ENCODE data around the gene RPS26. TPM values are rescaled to one million over a fixed set of nuclear protein-coding genes. Genes with fewer than 3 reads are reported as not detected.

Gene RPS26
- total and polyA plus RNA-seq, 9 of the 15 experiments (the other 6 are each of a cell fraction or from before 2014, with no cell fraction given), result 70.2 to 1,589 (median 852) TPM

GRCh38 chr12:56082382-56082781 is 40.7 kb downstream of the RPS26 start:
- Histone ChIP-seq H3K27ac (ENCODE audit: extremely low read depth, low read depth, low read length) (no peak overlapping the region), H3K4me2 (ENCODE audit: insufficient read depth, low read length) (no peak overlapping the region; the same call in 1 of the 2 replicates), H3K9me3 (replicated peaks; ENCODE audit: control insufficient read depth, insufficient read depth, low read depth, low read length) (no peaks in the 10 kb centered on the region), H3K4me1 (replicated peaks in 1 of 2; ENCODE audit: control insufficient read depth in 2 of 2, insufficient read depth in 2 of 2, low read length in 2 of 2) (peaks cover 38 to 47% of the 10 kb centered on the region in 2 experiments), H3K9me1 (ENCODE audit: control insufficient read depth, insufficient read depth, low read length) (no peaks in the 10 kb centered on the region), H2AFZ (ENCODE audit: low read depth, low read length) (peak overlapping the region; percentile 28; the same call in 1 of the 2 replicates), H3K79me2 (ENCODE audit: control insufficient read depth, insufficient read depth, low read length) (no peaks in the 10 kb centered on the region), H3K4me3 (no peak overlapping the region), H4K20me1 (replicated peaks; ENCODE audit: control insufficient read depth, insufficient read depth, low read length) (no peaks in the 10 kb centered on the region), H3K36me3 (ENCODE audit: control insufficient read depth, insufficient read depth, low read length) (no peaks in the 10 kb centered on the region), H3K27me3 (ENCODE audit: control insufficient read depth in 2 of 2, insufficient read depth in 2 of 2, low read length in 2 of 2) (no peaks in the 10 kb centered on the region; a peak in 1 of 5 replicates), H3K9ac (ENCODE audit: insufficient read depth in 1 of 2, low read depth in 2 of 2, low read length in 2 of 2) (peak overlapping the region in 1 of 2 experiments; percentile 32; a peak in 1 of 4 replicates)
- intact Hi-C loops (cut with micrococcal nuclease), result loop anchor here (2.0 kb wide), 1 partner anchor 22 kb away; the partner anchor contains the start of gene PA2G4
- ChIA-PET POLR2A (interaction anchor here (0.8 to 1.8 kb wide), 4 partner anchors 13 to 1216 kb away, joined by 3 to 8 read pairs (median 4); partner anchors contain the start of genes PA2G4 and ZC3H10), CTCF (ENCODE audit: low intra/inter-chr PET ratio) (no interaction called here)
- no peak for ATAC-seq
- BruUV-seq (replicated peaks), result no TSS peak
- 21% methylated on average over 2 of the region's 2 CpGs for WGBS (ENCODE audit: insufficient coverage, low coverage, missing lambda C conversion rate)
- DNase-seq (ENCODE audit: extremely low read depth in 1 of 4, low spot score in 3 of 4), result peak in 2 of 4 experiments; percentile 25 to 30
- no peak for FAIRE-seq
- in situ Hi-C loops (cut with MboI), result no loop called here
- TF ChIP-seq PRDM10 (IDR thresholded peaks at IDR 0.05; ENCODE audit: partially characterized antibody) (peak; percentile 95), CEBPB (tag; IDR thresholded peaks at IDR 0.05) (no peak), ARID2 (IDR thresholded peaks at IDR 0.05) (no peak)
- TF ChIP-seq, protein P1, sequence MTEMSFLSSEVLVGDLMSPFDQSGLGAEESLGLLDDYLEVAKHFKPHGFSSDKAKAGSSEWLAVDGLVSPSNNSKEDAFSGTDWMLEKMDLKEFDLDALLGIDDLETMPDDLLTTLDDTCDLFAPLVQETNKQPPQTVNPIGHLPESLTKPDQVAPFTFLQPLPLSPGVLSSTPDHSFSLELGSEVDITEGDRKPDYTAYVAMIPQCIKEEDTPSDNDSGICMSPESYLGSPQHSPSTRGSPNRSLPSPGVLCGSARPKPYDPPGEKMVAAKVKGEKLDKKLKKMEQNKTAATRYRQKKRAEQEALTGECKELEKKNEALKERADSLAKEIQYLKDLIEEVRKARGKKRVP (CRISPR knock-in tag; IDR thresholded peaks at IDR 0.05), result no peak
- TF ChIP-seq, protein P2, sequence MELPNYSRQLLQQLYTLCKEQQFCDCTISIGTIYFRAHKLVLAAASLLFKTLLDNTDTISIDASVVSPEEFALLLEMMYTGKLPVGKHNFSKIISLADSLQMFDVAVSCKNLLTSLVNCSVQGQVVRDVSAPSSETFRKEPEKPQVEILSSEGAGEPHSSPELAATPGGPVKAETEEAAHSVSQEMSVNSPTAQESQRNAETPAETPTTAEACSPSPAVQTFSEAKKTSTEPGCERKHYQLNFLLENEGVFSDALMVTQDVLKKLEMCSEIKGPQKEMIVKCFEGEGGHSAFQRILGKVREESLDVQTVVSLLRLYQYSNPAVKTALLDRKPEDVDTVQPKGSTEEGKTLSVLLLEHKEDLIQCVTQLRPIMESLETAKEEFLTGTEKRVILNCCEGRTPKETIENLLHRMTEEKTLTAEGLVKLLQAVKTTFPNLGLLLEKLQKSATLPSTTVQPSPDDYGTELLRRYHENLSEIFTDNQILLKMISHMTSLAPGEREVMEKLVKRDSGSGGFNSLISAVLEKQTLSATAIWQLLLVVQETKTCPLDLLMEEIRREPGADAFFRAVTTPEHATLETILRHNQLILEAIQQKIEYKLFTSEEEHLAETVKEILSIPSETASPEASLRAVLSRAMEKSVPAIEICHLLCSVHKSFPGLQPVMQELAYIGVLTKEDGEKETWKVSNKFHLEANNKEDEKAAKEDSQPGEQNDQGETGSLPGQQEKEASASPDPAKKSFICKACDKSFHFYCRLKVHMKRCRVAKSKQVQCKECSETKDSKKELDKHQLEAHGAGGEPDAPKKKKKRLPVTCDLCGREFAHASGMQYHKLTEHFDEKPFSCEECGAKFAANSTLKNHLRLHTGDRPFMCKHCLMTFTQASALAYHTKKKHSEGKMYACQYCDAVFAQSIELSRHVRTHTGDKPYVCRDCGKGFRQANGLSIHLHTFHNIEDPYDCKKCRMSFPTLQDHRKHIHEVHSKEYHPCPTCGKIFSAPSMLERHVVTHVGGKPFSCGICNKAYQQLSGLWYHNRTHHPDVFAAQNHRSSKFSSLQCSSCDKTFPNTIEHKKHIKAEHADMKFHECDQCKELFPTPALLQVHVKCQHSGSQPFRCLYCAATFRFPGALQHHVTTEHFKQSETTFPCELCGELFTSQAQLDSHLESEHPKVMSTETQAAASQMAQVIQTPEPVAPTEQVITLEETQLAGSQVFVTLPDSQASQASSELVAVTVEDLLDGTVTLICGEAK (IDR thresholded peaks at IDR 0.05), result no peak
- TF ChIP-seq, protein P2 (CRISPR knock-in tag; IDR thresholded peaks at IDR 0.05), result no peak
